Middle frontal gyrus (tissue), 1 donor: ENCODE data around the gene MMP24.
"Not testable (repeated sequence)": the region's sequence is repeated elsewhere in the genome, so short reads cannot be mapped to it uniquely, and the experiment has no call there.

Source experiments
- DNase-seq: peaks from one replicate; pipeline ENCODE4 v3.0.0-alpha.2; 2015; ENCODE audit warnings: low spot score; ENCODE audit errors: extremely low spot score

Gene MMP24

DNA sequence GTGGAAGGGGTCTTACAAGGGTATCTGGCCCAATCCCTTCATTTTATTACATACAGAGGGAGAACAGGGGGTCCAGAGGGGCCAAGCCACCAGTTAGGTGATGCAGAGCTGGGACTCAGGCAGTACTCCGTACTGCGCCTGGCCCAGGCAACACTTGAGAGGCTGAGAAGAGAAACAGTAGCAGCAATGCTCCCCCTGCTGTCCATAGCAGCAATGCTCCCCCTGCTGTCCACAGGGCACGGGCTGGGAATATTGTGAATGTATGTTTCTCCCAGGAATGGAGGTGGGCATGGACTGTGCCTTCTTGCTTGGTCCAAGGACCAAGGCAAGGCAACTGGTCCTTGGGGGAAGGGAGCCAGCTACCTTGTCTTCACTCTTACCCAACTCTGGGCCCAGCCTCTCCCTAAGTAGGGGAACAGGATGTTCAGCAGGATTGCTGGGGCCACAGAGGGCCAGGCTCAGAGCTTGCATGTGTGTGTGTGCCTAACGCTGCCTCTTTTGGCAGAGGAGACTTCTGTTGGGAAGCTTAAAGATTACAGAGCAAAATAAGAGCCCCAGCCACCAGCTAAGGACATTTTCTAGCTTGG is 80.5 kb downstream of the MMP24 start:
- no peak for DNase-seq

DNA sequence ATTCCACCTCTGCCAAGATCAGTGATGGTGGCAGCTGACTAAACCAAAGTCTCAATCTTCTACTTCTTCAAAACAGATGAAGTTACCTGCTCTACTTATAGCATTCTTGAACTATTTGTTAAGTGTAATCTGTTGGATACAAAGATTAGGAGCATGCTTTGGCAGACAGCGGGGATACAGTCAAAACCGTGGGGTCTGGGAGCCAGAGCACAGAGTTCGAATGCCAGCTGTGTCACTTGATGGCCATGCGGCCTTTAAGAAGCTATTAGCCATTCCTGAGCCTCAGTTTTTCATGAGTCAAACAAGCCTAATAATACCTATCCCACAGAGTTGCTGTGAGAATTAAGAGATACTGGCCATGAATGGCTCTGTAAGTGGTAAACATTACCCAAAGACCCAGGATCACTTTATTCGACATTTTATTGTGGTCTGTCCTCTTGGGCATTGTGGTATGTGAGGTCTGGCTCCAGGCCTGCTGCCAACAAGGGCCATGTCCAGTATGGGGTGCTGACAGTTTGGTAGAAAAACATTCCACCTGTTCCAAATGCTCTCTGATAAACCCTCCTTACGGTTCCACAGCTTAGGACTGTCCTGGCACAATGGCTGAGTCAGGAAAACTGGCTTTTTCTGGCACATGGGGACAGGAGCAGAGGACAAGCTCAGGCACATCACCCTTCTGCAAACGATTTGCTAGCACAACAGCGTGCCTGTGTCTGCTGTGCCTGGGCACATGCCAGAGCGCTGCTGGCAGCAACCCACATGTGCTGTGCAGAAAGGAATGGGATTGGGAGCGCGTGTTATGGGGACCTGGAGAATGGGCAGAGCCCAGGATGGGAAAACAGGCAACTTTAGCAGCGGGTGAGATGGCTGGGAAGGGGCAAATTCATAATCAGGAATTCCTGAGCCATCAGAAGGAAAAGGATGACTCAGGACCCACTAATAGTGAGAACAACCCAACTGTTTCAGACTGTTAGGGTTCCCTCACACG is 81.5 kb downstream of the MMP24 start:
- DNase-seq = peak; percentile 24

DNA sequence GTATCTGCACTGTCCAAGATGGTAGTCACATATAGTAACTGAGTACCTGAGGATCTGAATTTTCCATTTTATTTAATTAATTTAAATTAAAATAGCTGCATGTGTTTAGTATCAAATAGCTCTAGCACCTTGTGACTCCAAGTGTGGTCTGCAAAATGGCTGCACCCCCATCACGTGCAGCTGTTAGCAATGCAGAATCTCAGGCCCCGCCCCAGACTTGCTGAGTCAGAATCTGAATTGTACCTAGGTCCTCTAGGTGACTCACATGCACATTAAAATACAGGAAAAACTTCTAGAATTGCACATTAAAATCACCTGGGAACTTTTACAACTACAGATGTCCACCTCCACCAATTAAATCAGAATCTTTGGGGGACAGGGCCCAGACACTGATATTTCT is 84.9 kb downstream of the MMP24 start:
- DNase-seq = no peak

DNA sequence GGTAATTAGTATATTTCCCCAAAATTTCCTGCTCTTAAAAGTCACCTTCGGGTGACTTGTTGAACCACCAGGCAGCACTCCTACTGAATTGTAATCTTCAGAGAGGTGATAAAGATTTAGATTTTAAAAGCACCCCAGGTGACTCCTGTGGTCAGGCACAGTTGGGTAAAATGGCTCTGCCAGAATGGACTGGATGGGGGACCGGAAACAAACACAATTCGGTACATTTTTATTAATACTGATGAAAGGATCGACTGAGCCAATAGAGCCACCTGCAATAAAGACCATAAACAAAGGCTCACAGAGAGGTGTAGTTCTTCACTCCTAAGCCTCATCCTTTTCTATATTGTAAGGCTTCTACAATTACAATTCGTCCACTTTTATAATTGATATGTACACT is 85.3 kb downstream of the MMP24 start:
- DNase-seq = no peak

DNA sequence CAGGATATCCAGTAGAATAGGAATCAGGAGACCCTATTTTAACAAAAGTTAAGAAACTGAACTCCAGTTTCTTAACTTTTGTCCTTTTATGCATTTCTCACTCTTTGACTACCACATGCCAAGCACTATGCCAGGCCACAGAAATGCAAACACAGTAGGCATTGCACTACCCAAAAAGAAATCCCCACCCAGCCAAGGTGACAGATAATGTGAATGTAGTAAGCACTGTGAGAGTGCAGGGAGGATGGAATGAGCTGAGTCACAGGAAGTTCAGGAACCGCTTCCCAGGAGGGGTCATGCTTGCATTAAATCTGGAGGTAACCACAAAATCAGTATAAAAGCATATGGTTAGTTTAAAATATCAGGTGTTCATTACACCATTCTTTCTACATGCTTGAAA is 85.8 kb downstream of the MMP24 start:
- no peak for DNase-seq

DNA sequence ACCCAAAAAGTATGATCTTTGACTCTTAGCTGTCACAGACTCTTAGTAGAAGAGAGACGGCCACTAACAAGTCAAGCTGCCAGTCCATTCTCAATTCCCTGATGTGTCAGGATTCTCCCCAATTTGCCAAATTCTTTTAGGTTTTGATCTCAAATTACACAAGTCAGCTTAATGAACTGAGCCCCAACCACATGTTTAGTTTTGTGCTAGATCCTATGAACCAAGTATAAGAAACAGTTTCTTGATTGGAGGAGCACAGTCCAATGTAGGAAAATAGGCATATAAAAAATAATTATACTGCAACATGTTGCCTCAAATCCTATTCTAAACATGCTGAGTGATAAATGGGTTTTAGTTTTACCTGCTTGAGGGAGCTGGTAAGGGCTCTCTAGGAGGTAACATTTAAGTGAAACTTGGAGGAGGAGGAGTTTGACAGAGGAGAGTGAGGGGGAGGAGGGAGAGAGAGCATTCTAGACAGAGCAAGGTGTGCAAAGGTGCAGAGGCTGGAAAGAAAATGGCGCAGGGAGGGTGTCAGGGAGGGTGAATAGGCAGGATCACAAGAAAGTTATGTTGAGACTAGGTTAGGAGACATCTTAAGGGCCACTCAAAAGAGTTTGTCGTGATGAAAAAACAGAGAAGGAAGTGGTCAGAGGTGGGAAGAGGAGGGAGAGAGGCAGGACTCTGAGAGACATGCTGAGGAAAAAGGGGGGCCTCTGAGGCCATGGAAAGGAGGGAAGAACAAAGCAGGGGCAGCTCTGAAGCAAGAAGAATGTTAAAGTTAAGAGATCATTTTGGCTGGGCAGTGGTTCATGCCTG is 88.5 kb downstream of the MMP24 start:
- no peak for DNase-seq

DNA sequence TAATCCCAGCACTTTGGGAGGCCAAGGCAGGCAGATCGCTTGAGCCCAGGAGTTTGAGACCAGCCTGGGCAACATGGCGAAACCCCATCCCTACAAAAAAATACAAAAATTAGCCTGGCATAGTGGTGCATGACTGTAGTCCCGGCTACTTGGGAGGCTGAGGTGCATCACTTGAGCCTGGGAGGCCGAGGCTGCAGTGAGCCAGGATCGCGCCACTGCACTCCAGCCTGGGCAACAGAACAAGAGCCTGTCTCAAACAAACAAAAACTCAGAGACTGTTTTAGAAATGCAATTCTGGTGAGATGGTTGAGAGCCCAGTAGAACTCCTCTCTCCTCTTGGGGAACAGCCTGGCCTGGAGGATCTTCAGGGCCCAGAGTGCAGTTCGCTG is 89.1 kb downstream of the MMP24 start:
- not testable (repeated sequence) for DNase-seq

DNA sequence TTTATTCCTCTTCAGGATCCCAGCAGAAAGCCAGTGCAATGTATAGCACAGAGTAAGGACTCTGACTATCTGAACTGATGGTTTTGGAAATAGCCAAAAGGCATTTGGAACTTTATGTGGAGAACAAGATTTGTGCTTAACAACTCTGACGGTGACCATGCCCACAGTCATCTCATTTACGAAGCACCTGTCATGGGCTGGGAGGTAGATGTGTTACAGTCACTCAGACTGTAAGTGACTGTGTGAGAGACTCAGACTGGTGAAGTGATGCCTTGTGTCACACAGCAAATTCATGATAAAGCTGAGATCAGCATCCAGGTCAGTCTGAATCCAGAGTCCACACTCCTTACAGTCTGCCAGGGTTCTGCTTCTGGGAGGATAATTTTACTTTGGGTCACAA is 89.6 kb downstream of the MMP24 start:
- no peak for DNase-seq

DNA sequence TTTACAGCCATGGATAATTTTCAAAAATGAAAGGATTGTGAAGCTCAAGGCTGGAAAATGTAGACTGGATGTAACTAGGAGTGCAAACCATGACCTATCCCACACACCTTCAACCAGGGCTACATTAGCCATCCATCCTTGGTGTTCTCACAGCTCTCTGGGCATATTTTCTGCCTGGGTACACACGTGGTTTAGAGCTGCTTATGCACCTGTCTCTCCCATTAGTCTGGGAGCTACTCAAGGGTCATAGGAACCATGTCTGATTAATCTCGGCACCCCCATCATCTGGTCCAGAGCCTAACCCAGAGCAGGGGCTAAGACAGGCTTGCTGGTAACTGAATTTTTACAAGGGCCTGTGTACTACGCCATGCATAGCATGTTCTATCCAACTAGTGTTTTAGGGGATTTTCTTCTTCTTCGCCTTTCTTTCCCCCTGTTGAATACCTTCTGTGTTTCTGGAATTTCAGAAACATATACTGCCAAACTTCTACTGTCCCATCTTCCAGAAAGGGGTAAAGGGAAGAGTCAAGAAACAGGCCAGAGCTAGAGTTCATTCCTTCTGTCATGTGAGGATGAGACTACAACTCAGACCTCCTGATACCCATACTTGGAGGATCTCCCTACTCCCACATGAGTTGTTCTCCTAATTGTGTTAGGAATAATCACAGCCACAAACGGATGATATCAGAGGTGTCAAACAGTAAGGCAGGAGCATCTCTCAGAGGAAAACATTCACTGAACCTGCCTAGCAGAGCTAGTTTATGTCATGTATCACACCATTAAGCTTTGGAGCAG is 91.1 kb downstream of the MMP24 start:
- no peak for DNase-seq

DNA sequence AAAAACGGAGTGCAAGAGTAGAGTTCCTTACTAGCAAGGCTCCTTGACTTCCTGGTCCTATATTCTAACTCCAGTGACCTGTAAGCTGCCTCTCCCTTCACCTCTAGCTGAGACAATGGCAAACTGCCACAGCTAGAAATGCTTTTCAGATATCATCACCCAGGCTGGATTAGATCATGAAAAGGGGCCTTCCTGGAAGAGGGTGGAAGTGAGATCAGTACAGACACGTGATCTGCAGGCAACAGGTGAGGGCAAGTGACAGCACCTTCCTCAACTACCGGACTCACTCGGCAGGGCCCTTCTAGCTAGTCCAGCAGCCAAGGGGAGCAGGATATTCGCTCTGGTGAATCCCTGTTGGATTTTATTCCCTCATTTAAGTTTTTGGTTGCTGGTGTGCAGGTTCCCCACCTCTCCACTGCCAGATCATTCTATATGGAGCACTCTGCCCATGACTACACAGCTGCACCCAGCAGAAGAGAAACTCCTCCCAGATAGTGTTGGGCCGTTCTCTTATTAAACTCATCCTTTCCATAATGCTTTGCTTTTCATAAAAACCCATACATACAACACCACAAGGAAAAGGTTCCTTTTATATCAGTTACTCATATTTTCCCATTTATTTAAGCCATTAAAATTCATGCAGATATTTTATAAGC is 92.1 kb downstream of the MMP24 start:
- no peak for DNase-seq

DNA sequence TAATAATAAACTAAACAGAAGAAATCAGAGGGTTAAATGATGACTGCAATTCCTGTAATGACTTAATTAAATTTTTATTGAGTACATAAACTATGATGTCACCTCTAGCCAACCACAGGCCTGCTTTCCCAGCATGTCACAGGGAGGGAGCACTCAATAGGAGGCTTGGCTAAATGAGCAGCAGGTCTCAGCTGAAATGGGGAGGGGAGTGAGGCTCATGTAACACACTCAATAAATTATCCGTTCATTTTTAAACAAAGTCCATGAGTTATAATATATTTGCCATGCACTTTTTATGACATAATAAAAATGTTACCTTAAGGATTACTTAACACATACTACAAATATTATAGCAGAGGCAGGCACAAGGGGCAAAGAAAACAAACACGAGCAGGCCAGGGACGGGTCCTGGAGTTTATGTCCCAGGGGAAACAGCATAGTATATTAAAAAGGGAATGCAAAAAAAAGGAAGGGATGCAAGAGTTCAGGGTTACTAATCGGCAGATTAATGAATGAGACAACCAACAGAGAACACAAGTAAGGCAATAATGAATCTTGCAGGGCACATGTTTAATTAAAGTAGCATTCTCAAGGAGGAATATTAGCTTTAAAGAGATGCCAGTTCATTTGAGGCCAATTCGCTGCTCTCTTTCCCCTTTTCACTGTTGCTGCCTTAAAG is 92.8 kb downstream of the MMP24 start:
- DNase-seq = no peak

DNA sequence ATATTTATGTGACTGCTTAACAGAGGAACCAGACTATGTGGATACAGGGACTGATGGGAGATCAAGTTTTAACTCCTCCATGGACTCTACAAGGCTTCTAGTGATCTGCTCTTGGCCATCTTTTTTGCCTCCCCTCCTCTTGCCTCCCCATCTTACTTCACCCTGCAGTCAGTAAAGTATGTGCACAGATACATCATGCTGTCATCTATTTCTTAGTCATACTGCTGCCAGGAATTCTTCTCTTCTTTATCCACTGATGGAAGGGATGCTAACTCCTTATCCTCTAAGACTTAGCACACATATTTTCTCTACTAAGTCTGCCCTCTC is 93.3 kb downstream of the MMP24 start:
- no peak for DNase-seq

DNA sequence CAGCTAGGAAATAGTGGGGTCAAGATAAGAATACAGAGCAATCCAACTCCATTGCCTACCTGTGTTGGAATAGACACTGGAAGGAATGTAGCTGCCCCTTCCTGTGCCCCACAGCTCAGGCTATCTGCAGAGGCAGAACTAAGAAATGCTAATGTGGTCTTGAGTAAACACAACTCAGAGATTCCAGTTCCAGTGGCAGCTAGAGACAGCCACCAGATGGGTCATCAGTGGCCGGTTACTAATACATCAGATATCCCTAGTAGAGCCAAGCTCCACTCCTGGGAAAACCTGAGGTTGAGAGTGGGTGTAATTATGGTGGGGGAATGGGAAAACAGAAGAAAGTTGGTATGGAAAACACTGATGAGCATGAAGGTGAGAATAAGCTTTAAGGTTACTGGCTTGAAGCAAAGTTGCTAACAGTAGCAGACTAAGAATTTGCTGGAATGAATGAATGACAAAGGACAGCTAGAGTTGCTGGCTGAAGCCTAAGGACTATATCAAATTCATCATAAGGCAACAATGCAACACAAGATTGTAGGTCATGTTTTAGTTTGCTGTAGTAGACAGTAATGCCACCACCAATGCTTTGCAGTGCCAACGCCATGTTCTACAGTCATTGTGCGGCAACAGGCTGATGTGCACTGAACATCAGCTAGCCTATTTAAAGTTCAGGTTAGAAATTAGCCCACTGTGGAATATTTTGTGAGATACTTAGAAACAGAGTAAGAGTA is 94.1 kb downstream of the MMP24 start:
- no peak for DNase-seq

DNA sequence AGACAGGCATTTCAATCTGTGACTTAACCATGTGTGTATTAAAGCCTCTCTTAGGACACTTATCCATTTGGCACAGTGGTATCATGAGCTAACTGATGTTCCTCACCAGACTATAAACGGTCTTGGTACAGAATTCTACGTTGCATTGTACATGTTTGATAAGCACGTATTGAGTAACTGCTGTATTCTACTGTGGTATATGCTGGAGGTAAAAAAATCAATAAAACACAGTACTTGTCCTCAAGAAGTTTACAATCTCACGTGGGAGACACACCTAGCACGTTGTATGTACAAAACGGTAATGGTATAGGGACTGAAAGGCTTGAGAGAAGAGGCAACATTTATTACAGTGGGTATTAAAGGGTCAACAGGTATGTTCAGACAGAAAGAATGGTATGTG is 98.9 kb downstream of the MMP24 start:
- no peak for DNase-seq

DNA sequence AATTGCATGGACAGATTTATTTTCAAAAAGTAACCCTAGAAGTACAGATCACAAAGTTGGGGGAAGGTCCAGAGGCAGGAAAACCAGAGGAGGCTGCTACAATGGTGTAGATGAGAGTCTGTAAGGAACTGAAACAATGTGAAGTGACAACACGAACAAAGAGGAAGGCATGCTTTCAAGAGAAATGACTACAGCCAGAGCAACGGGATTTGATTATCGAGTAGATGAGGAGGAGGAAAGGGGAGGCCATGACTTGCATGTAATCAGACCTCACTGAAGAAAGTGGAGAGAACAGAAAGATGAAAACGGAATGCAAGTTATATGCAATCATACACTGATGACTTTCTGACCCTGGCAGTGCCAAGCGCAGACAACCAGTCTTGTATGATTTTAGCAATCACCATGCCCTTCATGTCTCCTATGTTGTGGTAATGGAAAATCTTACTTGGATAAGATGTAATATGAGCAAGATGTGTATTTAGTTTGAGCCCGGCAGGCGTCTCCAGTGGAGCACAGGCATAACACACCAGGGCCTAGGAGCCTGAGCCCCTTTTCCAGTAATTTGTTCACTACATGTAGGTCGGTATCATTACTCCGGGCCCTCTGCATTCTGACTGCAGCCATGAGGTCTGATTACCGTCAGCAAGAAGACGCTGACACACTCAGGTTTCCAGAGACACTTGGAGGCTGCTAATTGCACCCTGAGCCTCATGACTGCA is 99.7 kb downstream of the MMP24 start:
- DNase-seq = no peak
